Activated T-cell treated with anti-CD3 and anti-CD28 coated beads, Interleukin-2, amount 50 U/mL, for 4 hours (primary cell): Measurements from ENCODE around the gene NMUR1. TPM values are rescaled to one million over a fixed set of nuclear protein-coding genes. Genes with fewer than 3 reads are reported as not detected.

ENCODE experiments used
- ATAC-seq, 2 donors: fragments of 200-7000 bp; cut with Tn5 transposase; one replicate each; pipeline ENCODE4 v1.10.0; 2021
- DNase-seq: peaks from one replicate; pipeline ENCODE4 v3.0.0-alpha.2; 2020
- H3K27me3 Mint-ChIP-seq: one replicate; pipeline ENCODE4 v1.8.0; 2021; ENCODE audit warnings: low read depth, mixed read lengths
- H3K36me3 Mint-ChIP-seq: one replicate; pipeline ENCODE4 v1.8.0; 2022; ENCODE audit warnings: mixed read lengths; ENCODE audit not compliant: insufficient read depth
- H3K4me1 Mint-ChIP-seq: one replicate; pipeline ENCODE4 v1.8.0; 2021; ENCODE audit warnings: low read depth, mixed read lengths
- H3K4me3 Mint-ChIP-seq: one replicate; pipeline ENCODE4 v1.8.0; 2021; ENCODE audit warnings: mild to moderate bottlenecking, moderate library complexity, mixed read lengths
- H3K9me3 Mint-ChIP-seq: one replicate; pipeline ENCODE4 v1.8.0; 2021; ENCODE audit warnings: mixed read lengths
- total RNA-seq, 3 donors: library from RNA; stranded (reverse); gene quantifications; one replicate each; pipeline ENCODE4 v1.2.1, GENCODE V29; 2021

Gene NMUR1
- total RNA-seq, 3 donors from 2014 or later, result 0.08 TPM; not detected in 2

GRCh38 chr2:231524477-231525247 lies 5.6 kb downstream of the NMUR1 start:
- DNase-seq (no peak), ATAC-seq (no peak)

GRCh38 chr2:231523451-231524285 lies 6.6 kb downstream of the NMUR1 start:
- ATAC-seq (peak; percentile 46 to 48), DNase-seq (no peak)
- peaks cover 37% of the 10 kb centered on the region for H3K4me1 Mint-ChIP-seq
- peak overlapping the region; percentile 35 for H3K4me3 Mint-ChIP-seq
- peaks cover 2% of the 10 kb centered on the region for H3K27me3 Mint-ChIP-seq
- no peaks in the 10 kb centered on the region for H3K9me3 Mint-ChIP-seq
- no peaks in the 10 kb centered on the region for H3K36me3 Mint-ChIP-seq

More at GRCh38 chr2:231524477-231525247, 5.6 kb downstream of the NMUR1 start:
- Mint-ChIP-seq H3K4me3 (no peak overlapping the region), H3K9me3 (no peaks in the 10 kb centered on the region), H3K4me1 (peaks cover 41% of the 10 kb centered on the region), H3K27me3 (peaks cover 11% of the 10 kb centered on the region), H3K36me3 (no peaks in the 10 kb centered on the region)

GRCh38 chr2:231522418-231523180 lies 7.6 kb downstream of the NMUR1 start:
- DNase-seq (no peak), ATAC-seq (no peak)
- no peaks in the 10 kb centered on the region for H3K27me3 Mint-ChIP-seq
- no peaks in the 10 kb centered on the region for H3K9me3 Mint-ChIP-seq
- no peaks in the 10 kb centered on the region for H3K36me3 Mint-ChIP-seq
- no peak overlapping the region for H3K4me3 Mint-ChIP-seq
- peaks cover 29% of the 10 kb centered on the region for H3K4me1 Mint-ChIP-seq

- ATAC-seq (no peak), DNase-seq (no peak)
- Mint-ChIP-seq H3K9me3 (no peaks in the 10 kb centered on the region), H3K36me3 (no peaks in the 10 kb centered on the region), H3K4me1 (peaks cover 28% of the 10 kb centered on the region), H3K4me3 (no peak overlapping the region), H3K27me3 (no peaks in the 10 kb centered on the region)
Measured at GRCh38 chr2:231521443-231521842, 8.8 kb downstream of the NMUR1 start.

GRCh38 chr2:231519975-231520555 lies 10.2 kb downstream of the NMUR1 start:
- Mint-ChIP-seq H3K4me3 (no peak overlapping the region), H3K9me3 (no peaks in the 10 kb centered on the region), H3K4me1 (peaks cover 20% of the 10 kb centered on the region), H3K36me3 (no peaks in the 10 kb centered on the region), H3K27me3 (no peaks in the 10 kb centered on the region)
- no peak for DNase-seq
- no peak for ATAC-seq

- no peak for ATAC-seq
- no peaks in the 10 kb centered on the region for H3K9me3 Mint-ChIP-seq
- H3K27me3 Mint-ChIP-seq, result no peaks in the 10 kb centered on the region
- no peaks in the 10 kb centered on the region for H3K36me3 Mint-ChIP-seq
- no peak overlapping the region for H3K4me3 Mint-ChIP-seq
- H3K4me1 Mint-ChIP-seq, result peaks cover 20% of the 10 kb centered on the region
- no peak for DNase-seq
Measured at GRCh38 chr2:231518771-231519170, 11.5 kb downstream of the NMUR1 start.

GRCh38 chr2:231515603-231516002 lies 14.6 kb downstream of the NMUR1 start:
- H3K36me3 Mint-ChIP-seq, result no peaks in the 10 kb centered on the region
- H3K27me3 Mint-ChIP-seq, result no peaks in the 10 kb centered on the region
- H3K4me1 Mint-ChIP-seq, result peaks cover 15% of the 10 kb centered on the region
- ATAC-seq (no peak), DNase-seq (no peak)
- no peaks in the 10 kb centered on the region for H3K9me3 Mint-ChIP-seq
- peak overlapping the region; percentile 21 for H3K4me3 Mint-ChIP-seq

- DNase-seq (no peak), ATAC-seq (no peak)
- Mint-ChIP-seq H3K9me3 (no peaks in the 10 kb centered on the region), H3K4me3 (peak overlapping the region; percentile 87), H3K4me1 (peaks cover 15% of the 10 kb centered on the region), H3K27me3 (no peaks in the 10 kb centered on the region), H3K36me3 (no peaks in the 10 kb centered on the region)
Measured at GRCh38 chr2:231514951-231515297, 15.3 kb downstream of the NMUR1 start.

GRCh38 chr2:231514225-231514950 lies 15.9 kb downstream of the NMUR1 start:
- Mint-ChIP-seq H3K9me3 (no peaks in the 10 kb centered on the region), H3K4me3 (peak overlapping the region; percentile 87), H3K27me3 (no peaks in the 10 kb centered on the region), H3K4me1 (peaks cover 15% of the 10 kb centered on the region), H3K36me3 (no peaks in the 10 kb centered on the region)
- ATAC-seq (peak; percentile 99 to 100), DNase-seq (peak; percentile 96)

GRCh38 chr2:231513746-231514224 lies 16.5 kb downstream of the NMUR1 start:
- Mint-ChIP-seq H3K27me3 (no peaks in the 10 kb centered on the region), H3K36me3 (peaks cover 3% of the 10 kb centered on the region), H3K4me1 (peaks cover 15% of the 10 kb centered on the region), H3K9me3 (no peaks in the 10 kb centered on the region), H3K4me3 (peak overlapping the region; percentile 87)
- DNase-seq (no peak), ATAC-seq (no peak)

- ATAC-seq, result no peak
- Mint-ChIP-seq H3K4me1 (peaks cover 13% of the 10 kb centered on the region), H3K4me3 (no peak overlapping the region)
Measured at GRCh38 chr2:231512222-231512621, 18.0 kb downstream of the NMUR1 start.

GRCh38 chr2:231503766-231504165 lies 26.5 kb downstream of the NMUR1 start:
- H3K9me3 Mint-ChIP-seq, result no peaks in the 10 kb centered on the region
- no peak overlapping the region for H3K4me3 Mint-ChIP-seq

More at GRCh38 chr2:231512222-231512621, 18.0 kb downstream of the NMUR1 start:
- Mint-ChIP-seq H3K27me3 (no peaks in the 10 kb centered on the region), H3K36me3 (peaks cover 5% of the 10 kb centered on the region), H3K9me3 (no peaks in the 10 kb centered on the region)
- DNase-seq, result no peak

GRCh38 chr2:231502596-231502995 lies 27.6 kb downstream of the NMUR1 start:
- no peaks in the 10 kb centered on the region for H3K4me1 Mint-ChIP-seq
- no peaks in the 10 kb centered on the region for H3K27me3 Mint-ChIP-seq
- no peaks in the 10 kb centered on the region for H3K9me3 Mint-ChIP-seq
- no peak overlapping the region for H3K4me3 Mint-ChIP-seq
- DNase-seq (no peak), ATAC-seq (no peak)
- peaks cover 15% of the 10 kb centered on the region for H3K36me3 Mint-ChIP-seq

More at GRCh38 chr2:231503766-231504165, 26.5 kb downstream of the NMUR1 start:
- Mint-ChIP-seq H3K36me3 (peaks cover 15% of the 10 kb centered on the region), H3K4me1 (no peaks in the 10 kb centered on the region), H3K27me3 (no peaks in the 10 kb centered on the region)
- ATAC-seq (no peak), DNase-seq (no peak)
